SK-N-SH (cell line): Measurements from ENCODE around the gene CD300LG. TPM values are rescaled to one million over a fixed set of nuclear protein-coding genes. Genes with fewer than 3 reads are reported as not detected.

Experiments
- CTCF ChIA-PET: fragments of 300-600, 350-600 bp; formaldehyde crosslinking; extraction: SDS; loops from one replicate; lab custom pipeline; 2021; lab: Yijun Ruan, JAX
- POLR2A ChIA-PET: fragments of 350-600 bp; sonication (Branson Sonifier 250); formaldehyde crosslinking; extraction: SDS; loops from one replicate; lab custom pipeline; 2020; ENCODE audit warnings: antibody characterized with exemption, inconsistent platforms; lab: Yijun Ruan, JAX
- DNase-seq: peaks from one replicate; pipeline ENCODE4 v3.0.0; 2012
- H2AFZ ChIP-seq: fragments of 200-600 bp; sonication (generic); 2 replicates; pipeline ENCODE4 v1.8.1; 2016; ENCODE audit warnings: antibody characterized with exemption, mild to moderate bottlenecking, low read depth
- H3F3A ChIP-seq: fragments of 200-600 bp; sonication (generic); replicated peaks from 2 replicates; pipeline ENCODE3; 2016; ENCODE audit warnings: antibody characterized with exemption, mild to moderate bottlenecking; ENCODE audit not compliant: insufficient read depth
- H3K27ac ChIP-seq, 2 experiments: fragments of 200-500 bp in 1 of 2; fragments of 200-600 bp in 1 of 2; sonication (Bioruptor generic) in 1 of 2; sonication (generic), shearing (Covaris generic) in 1 of 2; 2 replicates each; pipeline versions ENCODE4 v1.5.1 to v1.6.1; 2014 to 2016; ENCODE audit warnings: low read depth in 2 of 2, inconsistent platforms in 1 of 2, low read length in 1 of 2, mild to moderate bottlenecking in 1 of 2, mixed read lengths in 1 of 2
- H3K27me3 ChIP-seq: fragments of 200-600 bp; sonication (generic), shearing (Covaris generic); 2 replicates; pipeline ENCODE4 v1.6.1; 2016; ENCODE audit warnings: mixed run types; ENCODE audit not compliant: insufficient read depth
- H3K36me3 ChIP-seq, 2 experiments: fragments of 200-500 bp in 1 of 2; fragments of 200-600 bp in 1 of 2; sonication (Bioruptor generic) in 1 of 2; sonication (generic) in 1 of 2; replicated peaks in 1 of 2; 2 replicates each; pipeline versions ENCODE3 to v1.5.1; 2014 to 2016; ENCODE audit warnings: low read length in 1 of 2, mild to moderate bottlenecking in 1 of 2; ENCODE audit not compliant: insufficient read depth in 2 of 2, control insufficient read depth in 1 of 2
- H3K4me1 ChIP-seq, 2 experiments: fragments of 200-500 bp in 1 of 2; fragments of 200-600 bp in 1 of 2; sonication (Bioruptor generic) in 1 of 2; sonication (generic), shearing (Covaris generic) in 1 of 2; 2 replicates each; pipeline versions ENCODE4 v1.5.1 to v1.6.1; 2014 to 2016; ENCODE audit warnings: low read depth in 1 of 2, low read length in 1 of 2, mixed run types in 1 of 2; ENCODE audit not compliant: insufficient read depth in 2 of 2, control insufficient read depth in 1 of 2
- H3K4me2 ChIP-seq: fragments of 200-600 bp; sonication (generic), shearing (Covaris generic); 2 replicates; pipeline ENCODE4 v1.6.1; 2017; ENCODE audit warnings: mixed run types
- H3K4me3 ChIP-seq, 2 experiments: fragments of 200-500 bp in 1 of 2; fragments of 200-600 bp in 1 of 2; sonication (Bioruptor generic) in 1 of 2; sonication (generic), shearing (Covaris generic) in 1 of 2; 2 replicates each; pipeline versions ENCODE4 v1.5.1 to v1.8.1; 2014 to 2016; ENCODE audit warnings: low read depth in 2 of 2, inconsistent platforms in 1 of 2, low read length in 1 of 2, mild to moderate bottlenecking in 1 of 2, mixed read lengths in 1 of 2, moderate library complexity in 1 of 2
- H3K79me2 ChIP-seq: fragments of 200-600 bp; sonication (generic); 2 replicates; pipeline ENCODE4 v1.8.1; 2017; ENCODE audit warnings: mild to moderate bottlenecking; ENCODE audit not compliant: insufficient read depth
- H3K9ac ChIP-seq: fragments of 200-600 bp; sonication (generic); 2 replicates; pipeline ENCODE4 v1.6.1; 2017; ENCODE audit warnings: mixed run types
- H3K9me2 ChIP-seq: fragments of 200-600 bp; sonication (generic); 2 replicates; pipeline ENCODE4 v1.6.1; 2017; ENCODE audit warnings: mixed run types
- H3K9me3 ChIP-seq: fragments of 200-600 bp; sonication (generic); 2 replicates; pipeline ENCODE4 v1.6.1; 2017; ENCODE audit warnings: mixed run types, mild to moderate bottlenecking, moderate library complexity
- H4K20me1 ChIP-seq: fragments of 200-600 bp; sonication (generic); 2 replicates; pipeline ENCODE4 v1.6.1; 2017; ENCODE audit warnings: mild to moderate bottlenecking, mixed run types; ENCODE audit not compliant: insufficient read depth
- CHD2 ChIP-seq: fragments of 150-350 bp; IDR thresholded peaks from 2 replicates; pipeline ENCODE4 v1.6.1; 2018; ENCODE audit warnings: low read length; ENCODE audit not compliant: partially characterized antibody
- CTCF ChIP-seq: fragments of 200-600 bp; sonication (generic); IDR thresholded peaks from 2 replicates; pipeline ENCODE4 v1.6.1; 2017; ENCODE audit warnings: antibody characterized with exemption, mild to moderate bottlenecking, moderate library complexity
- MAX ChIP-seq: IDR thresholded peaks from 2 replicates; pipeline ENCODE4 v1.4.0; 2012; ENCODE audit warnings: low read depth
- NRF1 ChIP-seq: IDR thresholded peaks from 2 replicates; pipeline ENCODE4 v1.6.1; 2012; ENCODE audit warnings: low read depth, mild to moderate bottlenecking, low read length
- RAD21 ChIP-seq: IDR thresholded peaks from 2 replicates; pipeline ENCODE4 v1.6.1; 2012; ENCODE audit warnings: mild to moderate bottlenecking, low read length
- REST ChIP-seq: IDR thresholded peaks from 2 replicates; pipeline ENCODE4 v1.6.1; 2012; ENCODE audit warnings: mild to moderate bottlenecking, low read depth, low read length, moderate library complexity
- SMC3 ChIP-seq: IDR thresholded peaks from 2 replicates; pipeline ENCODE4 v1.6.1; 2012; ENCODE audit warnings: low read depth, low read length, improper control_type of control experiment
- TAF1 ChIP-seq: IDR thresholded peaks from 2 replicates; pipeline ENCODE4 v1.6.1; 2012; ENCODE audit warnings: low read depth, mild to moderate bottlenecking, low read length, moderate library complexity, borderline replicate concordance
- WGBS: methylation state at CpG from one replicate; pipeline ENCODE4 v1.1.6; 2017; ENCODE audit warnings: low lambda C conversion rate; 5-methylcytosine and 5-hydroxymethylcytosine counted together
- polyA plus RNA-seq, 3 experiments: library from polyadenylated mRNA; depleted of rRNA; stranded (reverse); fragments of >200 nt; gene quantifications; 2 replicates each; pipeline ENCODE4 v1.2.3, GENCODE V29; 2012

The CD300LG gene
- polyA plus RNA-seq, 1 of the 3 experiments (the other 2 are of a cell fraction), result not detected

- Histone ChIP-seq H3K9me3 (no peaks in the 10 kb centered on the region), H2AFZ (no peak overlapping the region), H3K4me2 (no peak overlapping the region), H3K27me3 (no peaks in the 10 kb centered on the region), H3K79me2 (no peaks in the 10 kb centered on the region), H3K9me2 (no peaks in the 10 kb centered on the region), H3K4me1 (peaks cover 0 to 2% of the 10 kb centered on the region in 2 experiments; a peak in 1 of 4 replicates), H3K4me3 (no peak overlapping the region; a peak in 1 of 4 replicates), H3K36me3 (no peaks in the 10 kb centered on the region), H3F3A (no peaks in the 10 kb centered on the region), H3K27ac (no peak overlapping the region), H4K20me1 (no peaks in the 10 kb centered on the region), H3K9ac (no peak overlapping the region)
- ChIA-PET CTCF (interaction anchor here (0.6 to 10.0 kb wide), 27 partner anchors 15 to 268 kb away, joined by 3 to 344 read pairs (median 5); partner anchors contain the start of genes CD300LG, MPP2 and PPY), POLR2A (no interaction called here)
- 78% methylated on average over 13 of the region's 20 CpGs for WGBS
- DNase-seq, result peak; percentile 83
- TF ChIP-seq CTCF (peak; percentile 71), NRF1 (no peak), RAD21 (peak; percentile 28)
These were observed 33.5 kb downstream of the CD300LG start for GRCh38 chr17:43880420-43880991.

GRCh38 chr17:43881181-43881580 lies 34.2 kb downstream of the CD300LG start:
- Histone ChIP-seq H3K36me3 (no peaks in the 10 kb centered on the region), H3K4me3 (no peak overlapping the region), H3K4me1 (peaks cover 0 to 2% of the 10 kb centered on the region in 2 experiments; a peak in 1 of 4 replicates), H3K27ac (no peak overlapping the region), H3K9me2 (no peaks in the 10 kb centered on the region), H2AFZ (no peak overlapping the region), H3K9me3 (no peaks in the 10 kb centered on the region), H3K9ac (no peak overlapping the region), H4K20me1 (no peaks in the 10 kb centered on the region), H3K4me2 (no peak overlapping the region), H3F3A (no peaks in the 10 kb centered on the region), H3K79me2 (no peaks in the 10 kb centered on the region), H3K27me3 (no peaks in the 10 kb centered on the region)
- TF ChIP-seq MAX (no peak), REST (no peak), SMC3 (no peak), CHD2 (no peak), TAF1 (no peak)
- ChIA-PET CTCF (interaction anchor here (0.6 to 10.0 kb wide), 23 partner anchors 16 to 268 kb away, joined by 3 to 344 read pairs (median 5); partner anchors contain the start of genes CD300LG, MPP2 and PPY), POLR2A (no interaction called here)
- DNase-seq, result no peak
- WGBS, result 79% methylated on average over 5 of the region's 12 CpGs
